Stimulated activated CD4-positive, alpha-beta T cell treated with anti-CD3 and anti-CD28 coated beads, Interleukin-15, amount 100 ng/mL, for 1 hour (primary cell): ENCODE results near the gene FAU.
"Not testable (repeated sequence)": the region's sequence is repeated elsewhere in the genome, so short reads cannot be mapped to it uniquely, and the experiment has no call there.

Source experiments
- DNase-seq, 2 donors: peaks; one replicate each; pipeline ENCODE4 v3.0.0-alpha.2; 2020; ENCODE audit warnings: low read depth in 1 of 2, low spot score in 1 of 2

Gene FAU

DNA sequence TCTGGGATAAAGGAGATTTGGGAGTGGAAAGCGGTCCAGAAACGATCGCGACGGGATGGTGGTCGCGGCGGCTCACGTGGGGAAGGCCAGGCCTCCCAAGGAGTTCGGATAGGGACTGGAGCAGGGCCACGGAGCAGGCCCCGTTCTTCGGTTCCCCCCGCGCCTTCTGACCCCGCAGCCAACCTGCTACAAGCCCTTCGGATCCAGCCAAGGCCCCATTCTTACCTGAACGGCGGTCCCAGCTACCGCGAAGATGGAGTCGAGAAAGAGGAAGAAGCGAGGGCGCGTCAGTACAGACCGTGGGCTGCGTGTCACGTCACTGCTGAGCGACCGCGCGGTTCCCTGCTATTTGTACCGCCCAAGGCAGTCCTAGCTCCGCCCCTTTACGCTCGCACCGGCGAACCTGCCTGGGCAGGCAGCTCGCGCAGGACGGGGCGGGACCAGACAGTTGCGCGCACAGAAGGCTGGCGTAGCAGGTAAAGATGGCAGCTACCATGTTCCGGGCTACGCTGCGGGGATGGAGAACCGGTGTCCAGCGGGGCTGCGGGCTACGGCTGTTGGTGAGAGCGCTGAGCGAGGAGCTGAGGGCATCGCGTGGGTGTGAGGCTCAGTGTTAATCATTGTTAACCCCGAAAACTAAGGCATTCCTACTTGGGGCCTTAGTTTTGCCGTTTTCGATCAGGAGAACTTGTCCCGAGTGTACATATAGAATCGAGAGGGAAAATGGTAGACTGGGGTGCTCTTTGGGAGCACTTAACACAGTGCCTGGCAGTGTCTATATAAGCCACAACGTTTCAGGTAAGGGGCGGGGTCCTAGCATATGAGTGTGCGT is at the start of gene FAU, which contains the start of gene MRPL49:
TSS of gene FAU (minus strand) at position 270 of the 832 bp plus-strand sequence. CDS start 321 bp downstream, outside the sequence.
TSS of gene MRPL49 (plus strand) at position 457 of the 832 bp plus-strand sequence. CDS start at position 483, 26 bp downstream.
- DNase-seq, result peak; percentile 96 to 97

DNA sequence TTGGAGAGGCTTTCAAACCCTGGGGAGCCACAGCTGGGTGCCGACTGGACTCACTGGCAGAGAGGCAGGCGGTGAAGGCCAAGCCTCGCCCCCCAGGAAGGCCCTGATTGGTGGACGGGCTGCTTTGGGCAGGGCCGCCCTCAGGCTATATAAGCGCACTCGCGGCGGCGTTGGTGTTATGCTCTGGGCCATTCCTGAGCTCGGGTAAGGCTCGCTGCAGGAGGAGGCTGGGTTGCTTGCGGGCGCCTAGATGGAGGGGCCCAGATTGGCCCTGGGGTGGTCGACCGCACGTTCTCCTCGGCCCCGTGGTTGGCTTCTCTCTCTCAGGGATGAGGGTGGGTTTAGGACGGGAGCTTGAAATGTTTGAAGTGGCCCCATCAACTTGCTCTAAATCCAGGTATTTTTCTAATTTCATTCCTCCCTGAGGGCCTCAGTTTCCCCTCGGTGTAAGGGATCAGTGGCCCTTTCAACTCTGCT is 48.2 kb upstream of the FAU start, which contains the start of gene SPDYC:
TSS of gene SPDYC (plus strand) at position 176 of the 477 bp plus-strand sequence. CDS start 1,125 bp downstream, outside the sequence.
- no peak for DNase-seq

DNA sequence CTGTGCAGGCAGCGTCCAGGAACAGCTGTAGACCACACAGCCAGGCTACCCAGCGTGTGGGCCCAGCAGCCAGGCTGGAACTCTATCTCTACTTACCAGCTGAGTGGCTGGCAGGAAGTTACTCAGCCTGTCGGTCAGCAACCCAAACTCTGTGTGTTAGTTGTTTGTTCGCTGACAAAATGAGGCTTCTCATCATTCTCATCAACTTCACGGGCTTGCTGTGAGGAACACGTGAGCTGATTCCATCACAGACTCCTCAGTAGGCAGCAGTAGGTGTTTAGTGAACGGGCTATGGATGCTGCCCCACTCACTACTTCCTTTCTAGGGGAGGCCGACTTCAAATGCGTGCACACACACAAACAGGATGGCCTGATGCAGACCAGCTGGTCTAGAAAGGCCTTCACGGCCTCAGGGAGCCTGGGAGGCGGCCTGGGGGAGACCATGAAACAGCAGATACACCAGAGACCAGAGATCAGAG is 47.3 kb upstream of the FAU start:
- no peak for DNase-seq

DNA sequence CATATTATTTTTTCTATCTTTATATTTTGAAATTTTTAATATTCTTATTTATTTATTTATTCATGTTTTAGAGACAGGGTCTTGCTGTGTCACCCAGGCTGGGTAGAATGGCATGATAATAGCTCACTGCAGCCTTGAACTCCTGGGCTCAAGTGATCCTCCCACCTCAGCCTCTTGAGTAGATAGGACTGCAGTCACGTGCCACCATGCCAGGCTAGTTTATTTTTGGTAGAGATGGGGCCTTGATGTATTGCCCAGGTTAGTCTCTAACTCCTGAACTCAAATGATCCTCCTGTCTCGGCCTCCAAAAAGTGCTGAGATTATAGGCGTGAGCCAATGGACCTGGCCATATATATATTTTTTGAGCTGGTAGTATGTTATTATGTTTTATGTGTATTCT is 45.7 kb upstream of the FAU start:
- no peak for DNase-seq

DNA sequence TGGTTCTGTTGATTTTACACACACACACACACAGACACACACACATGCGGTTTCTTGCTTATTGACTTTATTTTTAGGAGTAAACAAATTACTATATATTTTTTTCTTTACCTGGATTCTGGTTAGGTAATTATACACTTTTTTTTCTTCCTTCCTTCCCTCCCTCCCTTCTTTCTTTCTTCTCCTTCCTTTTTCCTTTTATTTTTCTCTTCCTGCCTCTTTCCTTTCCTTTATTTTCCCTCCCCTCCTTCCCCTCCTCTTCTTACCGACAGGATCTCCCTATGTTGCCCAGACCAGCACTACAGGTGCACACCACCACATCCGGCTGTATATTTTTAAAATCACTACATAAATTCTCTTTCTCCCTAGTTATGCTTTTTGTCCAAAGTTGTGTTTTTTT is 45.0 kb upstream of the FAU start:
- DNase-seq, result no peak

DNA sequence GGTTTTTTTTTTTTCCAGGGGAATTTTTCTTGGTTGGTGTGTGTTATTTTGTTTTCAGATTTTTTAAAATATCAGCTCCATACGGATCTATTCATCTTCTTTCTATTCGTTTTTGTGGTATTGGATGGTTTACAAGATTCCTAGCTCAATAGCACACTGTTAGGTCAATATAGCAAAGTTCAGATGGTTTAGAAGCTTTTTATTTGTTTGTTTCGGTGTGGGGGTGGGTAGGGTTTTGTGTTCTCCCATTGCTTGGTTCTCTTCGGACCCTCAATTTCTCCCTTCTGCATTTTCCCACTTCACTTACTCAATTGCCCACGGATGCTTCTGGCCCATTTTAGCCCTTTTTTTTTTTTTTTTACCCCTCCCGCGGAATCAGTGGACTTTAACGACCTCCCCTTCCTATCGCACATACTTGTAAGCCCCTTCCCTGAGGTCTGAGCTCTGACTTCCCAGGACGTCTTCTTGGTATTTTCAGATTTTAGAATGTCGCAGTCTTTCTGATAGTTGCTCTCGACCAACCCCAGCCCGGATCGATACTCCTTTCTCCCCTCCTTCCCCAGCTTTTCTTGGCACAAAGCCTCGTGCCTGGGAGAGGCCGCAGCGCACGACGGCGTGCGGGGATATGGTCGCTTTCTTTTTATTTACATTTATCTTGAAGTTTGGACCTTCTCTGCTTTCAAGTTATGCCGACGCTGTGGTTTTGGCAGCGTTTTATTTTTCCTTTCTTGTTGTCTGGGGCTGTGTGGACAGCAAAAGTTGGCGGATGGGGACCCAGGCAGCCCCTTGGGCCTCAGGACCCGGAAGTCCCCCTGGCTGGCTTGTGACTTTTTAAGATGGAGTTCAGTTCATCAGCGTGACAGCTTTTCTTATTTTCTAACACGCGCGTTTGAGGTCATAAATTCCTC is 43.7 kb upstream of the FAU start:
- no peak for DNase-seq

DNA sequence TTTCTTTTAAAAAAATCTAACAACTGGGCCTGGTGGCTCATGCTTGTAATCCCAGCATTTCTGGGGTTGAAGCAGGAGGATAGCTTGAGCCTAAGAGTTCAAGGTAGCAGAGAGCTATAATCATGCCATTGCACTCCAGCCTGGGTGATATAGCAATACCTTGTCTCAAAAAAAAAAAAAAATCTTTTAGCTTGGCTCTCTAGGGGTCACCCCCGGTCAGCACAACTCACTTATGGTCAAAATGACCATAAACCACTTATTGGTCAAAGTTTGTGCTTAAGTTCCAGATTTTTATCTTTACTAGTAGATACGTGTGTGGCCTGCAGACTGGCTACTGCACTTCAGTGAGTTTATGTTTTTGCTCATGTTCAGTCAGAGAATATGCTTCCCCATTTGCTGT is 41.8 kb upstream of the FAU start:
- no peak for DNase-seq

DNA sequence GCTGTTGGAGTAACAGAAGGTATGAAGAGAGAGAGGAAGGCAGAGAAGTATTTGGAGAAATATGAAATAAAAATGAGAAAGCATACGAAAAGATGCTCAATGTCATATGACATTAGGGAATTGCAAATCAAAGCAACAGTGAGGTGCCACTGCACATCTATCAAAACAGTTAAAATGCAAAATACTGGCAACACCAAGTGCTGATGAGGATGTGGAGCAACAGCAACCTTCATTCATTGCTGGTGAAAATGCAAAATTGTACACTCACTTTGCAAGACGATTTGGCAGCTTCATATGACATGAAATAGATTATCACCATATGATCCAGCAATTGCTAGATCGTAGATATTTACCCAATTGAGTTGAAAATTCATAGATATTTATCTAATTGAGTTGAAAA is 38.7 kb upstream of the FAU start:
- DNase-seq, result no peak

DNA sequence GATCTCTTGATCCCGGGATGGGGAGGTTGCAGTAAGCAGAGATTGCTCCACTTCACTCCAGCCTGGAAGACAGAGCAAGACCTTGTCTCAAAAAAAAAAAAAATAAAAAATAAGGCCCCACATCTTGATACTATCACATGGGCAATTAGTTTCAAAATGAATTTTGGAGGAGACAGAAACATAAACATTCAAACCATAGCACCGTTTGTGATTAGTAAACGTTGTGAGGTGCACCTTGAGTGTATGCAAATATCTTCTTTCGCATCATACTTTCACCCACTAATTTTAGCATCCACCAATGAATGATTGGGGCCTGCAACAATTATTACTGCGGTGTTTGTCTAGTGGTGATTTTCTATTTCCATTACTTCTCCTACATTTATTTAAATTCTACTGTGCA is 37.1 kb upstream of the FAU start:
- DNase-seq, result no peak

DNA sequence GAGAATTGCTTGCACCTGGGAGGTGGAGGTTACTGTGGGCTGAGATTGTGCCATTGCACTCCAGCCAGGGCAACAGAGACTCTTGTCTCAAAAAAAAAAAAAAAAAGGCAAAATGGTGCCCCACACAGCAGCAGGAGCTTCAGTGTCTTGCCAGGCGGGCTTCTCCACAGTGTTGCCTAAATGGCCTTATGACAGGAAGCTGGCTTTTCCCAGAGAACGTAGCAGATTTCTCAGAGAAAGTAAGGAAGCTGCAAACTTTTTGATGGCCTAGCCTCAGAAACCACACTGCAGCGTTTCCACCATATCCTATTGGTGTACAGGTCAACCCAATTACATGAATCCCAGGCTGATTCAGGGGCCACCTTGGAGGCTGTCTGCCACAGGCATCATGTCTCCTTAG is 35.4 kb upstream of the FAU start:
- DNase-seq, result no peak

DNA sequence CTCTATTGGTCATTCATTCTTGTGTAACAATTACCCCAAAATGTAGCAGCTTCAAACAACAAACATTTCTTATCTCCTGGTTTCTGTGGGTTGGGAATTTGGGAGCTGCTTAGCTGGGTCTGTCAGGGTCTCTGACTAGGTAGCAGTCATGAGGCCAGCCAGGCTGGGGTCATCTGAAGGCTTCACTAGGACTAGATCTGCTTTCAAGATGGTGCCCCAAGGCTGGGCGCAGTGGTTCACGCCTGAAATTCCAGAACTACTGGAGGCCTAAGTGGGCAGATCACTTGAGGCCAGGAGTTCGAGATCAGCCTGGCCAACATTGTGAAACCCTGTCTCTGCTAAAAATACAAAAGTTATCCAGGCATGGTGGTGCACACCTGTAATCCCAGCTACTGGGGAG is 35.0 kb upstream of the FAU start:
- no peak for DNase-seq

DNA sequence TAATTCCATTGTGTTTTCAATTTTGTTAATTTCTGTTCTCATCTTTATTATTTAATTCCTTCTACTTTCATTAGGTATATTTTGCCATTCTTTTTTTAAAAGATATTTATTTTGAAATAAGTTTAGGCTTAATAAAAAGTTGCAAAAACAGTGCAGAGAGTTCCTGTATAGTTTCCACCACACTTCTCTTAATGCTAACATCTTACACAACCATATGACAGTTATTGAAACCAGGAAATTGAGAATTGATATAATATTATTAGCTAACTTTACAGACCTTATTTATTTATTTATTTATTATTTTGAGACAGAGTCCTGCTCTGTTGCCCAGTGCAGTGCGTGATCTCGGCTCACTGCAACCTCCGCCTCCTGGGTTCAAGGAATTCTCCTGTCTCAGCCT is 34.3 kb upstream of the FAU start:
- DNase-seq, result no peak

DNA sequence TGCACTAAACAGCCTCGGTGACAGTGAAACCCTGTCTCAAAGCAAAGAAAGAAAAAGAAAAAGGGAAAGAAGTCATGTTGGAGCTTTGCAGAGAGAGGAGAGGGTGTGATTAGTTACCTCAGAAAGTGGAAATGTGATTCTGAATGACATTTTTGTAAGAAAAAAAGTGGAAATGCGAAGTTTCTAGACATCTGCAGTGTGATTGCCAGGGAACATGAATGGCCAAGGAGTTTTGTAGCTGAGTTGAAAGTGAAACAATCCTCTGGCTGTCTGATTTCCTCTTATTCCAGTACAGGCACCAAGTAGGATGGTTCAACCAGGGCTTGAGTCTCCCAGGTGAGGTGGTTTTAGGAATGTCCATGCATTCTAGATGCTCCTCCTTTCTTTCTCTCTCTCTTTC is 30.2 kb upstream of the FAU start:
- no peak for DNase-seq

DNA sequence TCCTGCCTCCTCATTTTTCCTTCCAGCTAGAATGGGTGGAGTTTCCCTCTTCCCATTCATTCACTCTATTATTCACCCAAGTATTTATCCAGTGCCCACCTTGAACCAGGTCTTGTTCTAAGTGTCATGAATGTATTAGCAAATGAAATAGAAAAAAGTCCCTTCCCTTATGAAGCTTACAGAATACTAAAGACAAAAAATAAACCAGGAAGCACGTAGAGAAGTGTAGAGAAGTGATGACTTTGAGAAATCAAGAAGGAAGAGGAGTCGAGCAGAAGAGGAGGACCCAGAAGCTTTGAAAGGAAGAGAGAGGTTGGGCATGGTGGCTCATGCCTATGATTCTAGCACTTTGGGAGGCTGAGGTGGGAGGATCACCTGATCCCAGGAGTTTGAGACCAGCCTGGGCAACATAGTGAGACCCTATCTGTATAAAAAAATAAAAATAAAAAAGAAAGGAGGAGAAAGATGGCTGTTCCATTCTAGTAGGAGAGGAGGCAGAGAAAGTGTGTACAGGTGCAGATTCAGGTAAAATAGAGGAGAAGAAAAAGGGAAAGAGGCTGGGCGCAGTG is 29.5 kb upstream of the FAU start:
- DNase-seq, result no peak

DNA sequence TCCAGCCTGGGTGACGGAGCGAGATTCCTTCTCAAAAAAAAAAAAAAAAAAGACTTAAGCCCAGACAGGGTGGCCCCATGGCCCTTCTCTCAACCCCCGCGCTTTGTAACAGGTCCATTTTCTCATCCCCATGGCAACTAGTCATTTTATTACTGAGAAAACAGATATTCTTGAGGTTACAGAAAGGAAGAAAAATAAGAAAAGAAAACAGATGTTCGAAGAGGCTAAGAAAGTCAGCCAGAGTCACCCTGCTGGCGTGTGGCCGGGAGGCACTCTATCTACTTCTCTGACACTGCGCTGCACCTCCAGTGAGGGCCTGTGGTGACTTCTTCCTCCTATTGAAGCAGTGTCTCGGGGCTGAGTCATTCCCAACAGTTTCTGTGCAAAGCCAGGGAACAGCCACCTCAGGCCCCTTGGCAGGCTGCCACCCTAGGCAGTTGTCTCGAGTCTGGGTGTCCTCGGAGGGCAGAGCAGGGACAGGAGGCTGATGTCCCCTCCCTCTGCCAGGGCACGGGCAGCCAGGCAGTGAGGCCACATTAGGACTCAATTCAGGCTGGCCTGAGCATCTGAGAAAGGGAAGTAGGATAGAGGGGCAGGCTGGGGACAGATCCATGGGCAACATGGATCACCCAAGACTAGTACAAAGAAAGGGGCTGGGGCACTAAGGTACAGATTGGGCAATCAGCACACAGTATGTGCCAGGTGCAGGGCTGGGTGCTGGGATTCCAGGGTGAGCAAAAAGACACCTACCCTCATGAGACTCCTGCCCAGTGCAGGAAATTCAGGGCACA is 28.8 kb upstream of the FAU start:
- DNase-seq, result no peak

DNA sequence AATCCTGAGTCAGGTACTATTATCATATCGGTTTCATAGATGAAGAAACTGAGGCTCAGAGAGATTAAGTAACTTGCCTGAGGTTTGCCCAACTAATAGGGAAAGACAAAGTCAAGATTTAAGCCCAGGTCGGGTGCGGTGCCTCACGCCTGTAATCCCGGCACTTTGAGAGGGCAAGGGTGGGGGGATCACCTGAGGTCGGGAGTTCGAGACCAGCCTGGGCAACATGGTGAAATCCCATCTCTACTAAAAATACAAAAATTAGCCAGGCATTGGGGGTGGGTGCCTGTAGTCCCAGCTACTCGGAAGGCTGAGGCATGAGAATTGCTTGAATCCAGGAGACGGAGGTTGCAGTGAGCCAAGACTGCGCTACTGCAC is 28.2 kb upstream of the FAU start:
- DNase-seq, result not testable (repeated sequence)

DNA sequence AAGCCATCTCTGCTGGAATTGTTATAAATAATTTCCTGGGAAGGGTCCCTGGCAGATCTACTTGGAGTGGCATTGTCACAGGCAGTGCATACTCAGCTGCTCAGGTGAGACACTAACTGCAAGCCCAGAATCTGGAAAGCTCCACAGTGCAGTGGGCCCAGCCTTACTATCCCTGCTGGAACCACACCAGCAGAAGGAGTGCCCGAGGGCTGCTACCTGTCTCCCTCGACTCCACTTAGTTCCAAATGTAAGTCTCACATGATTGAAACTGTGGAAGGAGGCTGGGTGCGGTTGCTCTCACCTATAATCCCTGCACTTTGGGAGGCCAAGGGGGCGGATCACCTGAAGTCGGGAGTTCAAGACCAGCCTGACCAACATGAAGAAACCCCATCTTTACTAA is 26.7 kb upstream of the FAU start:
- no peak for DNase-seq

DNA sequence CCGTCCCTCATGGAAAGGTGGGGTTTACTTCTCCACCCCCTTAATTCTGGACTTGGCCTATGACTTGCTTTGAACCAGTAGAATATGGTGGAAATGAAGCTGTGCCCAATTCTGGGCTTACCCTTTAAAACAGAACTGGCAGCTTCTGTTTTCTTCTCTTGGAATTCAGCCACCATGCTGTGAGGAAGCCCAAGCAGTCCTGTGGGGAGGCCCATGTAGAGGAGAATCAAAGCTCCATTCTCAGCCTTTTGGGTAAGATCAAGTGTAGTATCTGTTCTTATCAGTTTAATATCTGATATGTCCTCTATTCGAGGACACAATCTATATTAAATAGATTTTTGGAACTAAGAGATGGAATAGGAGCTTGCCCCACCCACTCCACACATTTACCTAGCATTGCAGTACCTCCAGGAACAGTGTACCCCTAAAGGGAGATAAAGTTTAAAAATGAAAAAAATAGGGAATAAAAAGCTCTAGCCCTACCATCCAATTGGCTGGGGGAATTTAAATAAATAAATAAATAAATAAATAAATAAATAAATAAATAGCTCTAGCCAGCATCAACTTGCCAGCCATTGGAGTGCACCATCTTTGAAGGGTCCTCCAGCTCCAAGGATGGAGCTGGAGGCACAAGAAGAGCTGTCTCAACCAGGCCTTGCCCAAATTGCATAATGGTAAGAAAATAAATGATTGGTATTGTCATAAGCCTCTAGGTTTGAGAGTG is 25.6 kb upstream of the FAU start:
- no peak for DNase-seq

DNA sequence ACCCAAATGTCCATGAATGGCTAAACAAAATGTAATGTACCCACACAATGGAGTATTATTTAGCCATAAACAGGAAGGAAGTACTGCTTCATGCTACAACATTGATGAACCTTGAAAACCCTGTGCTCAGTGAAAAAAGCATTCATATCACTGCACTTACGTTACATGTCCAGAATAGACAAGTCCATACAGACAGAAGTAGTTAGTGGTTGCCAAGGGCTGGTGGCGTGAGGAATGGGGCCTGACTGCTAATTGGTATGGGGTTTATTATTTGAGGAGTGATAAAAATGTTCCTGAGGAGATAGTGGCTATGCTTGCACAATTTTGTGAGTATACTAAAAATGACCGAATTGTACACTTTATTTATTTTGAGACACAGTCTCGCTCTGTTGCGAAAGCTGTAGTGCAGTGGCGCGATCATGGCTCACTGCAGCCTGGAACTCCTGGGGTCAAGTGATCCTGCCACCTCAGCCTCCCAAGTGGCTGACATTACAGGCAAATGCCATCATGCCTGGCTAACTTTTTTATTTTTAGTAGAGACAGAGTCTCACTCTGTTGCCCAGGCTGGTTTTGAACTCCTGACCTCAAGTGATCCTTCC is 20.1 kb upstream of the FAU start:
- no peak for DNase-seq
